Naive thymus-derived CD4-positive, alpha-beta T cell (primary cell): ENCODE measurements around the gene TMTC2. TPM values are rescaled to one million over a fixed set of nuclear protein-coding genes. Genes with fewer than 3 reads are reported as not detected.

Experiments
- ATAC-seq: fragments of 150-1000 bp; cut with Tn5 transposase; 2 replicates; pipeline ENCODE4 v1.10.0; 2021; ENCODE audit warnings: mild to moderate bottlenecking, moderate library complexity
- CTCF ChIA-PET: fragments of 350-600 bp; sonication (Branson Sonifier 250); formaldehyde crosslinking; loops from one replicate; lab custom pipeline; 2021; ENCODE audit warnings: antibody characterized with exemption; lab: Charles Lee
- POLR2A ChIA-PET: fragments of 350-600 bp; sonication (Branson Sonifier 250); formaldehyde crosslinking; loops from one replicate; lab custom pipeline; 2021; ENCODE audit warnings: antibody characterized with exemption, inconsistent platforms; lab: Charles Lee
- DNase-seq, 9 donors: peaks; one replicate each; pipeline versions ENCODE4 v3.0.0 to v3.0.0-alpha.2; 2020 to 2022; ENCODE audit warnings: mixed read lengths in 1 of 9
- H3K27ac ChIP-seq: one replicate; pipeline ENCODE4 v1.7.0; 2013; ENCODE audit warnings: mild to moderate bottlenecking, low read depth, low read length, moderate library complexity
- H3K27me3 ChIP-seq, 2 donors: one replicate each; pipeline ENCODE4 v1.7.0; 2013; ENCODE audit warnings: low read length in 2 of 2, mild to moderate bottlenecking in 2 of 2, moderate library complexity in 2 of 2; ENCODE audit not compliant: control insufficient read depth in 2 of 2, insufficient read depth in 2 of 2
- H3K36me3 ChIP-seq, 3 experiments: 1 replicate in 2 of 3; 2 replicates in 1 of 3; pipeline ENCODE4 v1.7.0; 2013; ENCODE audit warnings: low read length in 3 of 3, mild to moderate bottlenecking in 3 of 3, moderate library complexity in 1 of 3; ENCODE audit not compliant: insufficient read depth in 3 of 3, control insufficient read depth in 2 of 3
- H3K4me1 ChIP-seq, 2 donors: one replicate each; pipeline ENCODE4 v1.7.0; 2013; ENCODE audit warnings: low read length in 2 of 2, mild to moderate bottlenecking in 2 of 2, moderate library complexity in 1 of 2; ENCODE audit not compliant: control insufficient read depth in 2 of 2, insufficient read depth in 2 of 2
- H3K4me3 ChIP-seq: 2 replicates; pipeline ENCODE4 v1.7.0; 2013; ENCODE audit warnings: mild to moderate bottlenecking, low read length
- H3K9me3 ChIP-seq, 3 experiments: 1 replicate in 2 of 3; 2 replicates in 1 of 3; pipeline ENCODE4 v1.7.0; 2013; ENCODE audit warnings: low read length in 3 of 3; ENCODE audit not compliant: control insufficient read depth in 2 of 3
- H3K27ac Mint-ChIP-seq, 9 donors: one replicate each; pipeline ENCODE4 v1.8.0; 2020 to 2022; ENCODE audit warnings: mixed read lengths in 9 of 9, mild to moderate bottlenecking in 8 of 9, moderate library complexity in 5 of 9, inconsistent platforms in 2 of 9
- H3K27me3 Mint-ChIP-seq, 5 donors: one replicate each; pipeline ENCODE4 v1.8.0; 2021 to 2022; ENCODE audit warnings: mixed read lengths in 5 of 5, mild to moderate bottlenecking in 1 of 5
- H3K36me3 Mint-ChIP-seq, 5 donors: one replicate each; pipeline ENCODE4 v1.8.0; 2020 to 2022; ENCODE audit warnings: mixed read lengths in 5 of 5, mild to moderate bottlenecking in 3 of 5, inconsistent platforms in 1 of 5
- H3K4me1 Mint-ChIP-seq, 7 donors: one replicate each; pipeline ENCODE4 v1.8.0; 2020 to 2022; ENCODE audit warnings: mixed read lengths in 7 of 7, mild to moderate bottlenecking in 3 of 7, inconsistent platforms in 1 of 7
- H3K4me3 Mint-ChIP-seq, 10 donors: one replicate each; pipeline ENCODE4 v1.8.0; 2020 to 2022; ENCODE audit warnings: mild to moderate bottlenecking in 10 of 10, mixed read lengths in 10 of 10, moderate library complexity in 6 of 10, inconsistent platforms in 2 of 10
- H3K9me3 Mint-ChIP-seq, 11 donors: one replicate each; pipeline ENCODE4 v1.8.0; 2020 to 2022; ENCODE audit warnings: mixed read lengths in 11 of 11, mild to moderate bottlenecking in 4 of 11, inconsistent platforms in 1 of 11, moderate library complexity in 1 of 11
- intact Hi-C, 2 donors: fragments of 100-400 bp; cut with micrococcal nuclease; formaldehyde crosslinking; loops; one replicate each; pipeline ENCODE4 v1.15.1; 2023
- polyA plus RNA-seq, 2 donors: library from polyadenylated mRNA; unstranded; fragments of 300-500 nt; fragmentation: Illumina TruSeq; gene quantifications; one replicate each; pipeline ENCODE4 v1.2.3, GENCODE V29; 2021
- total RNA-seq, 6 experiments: library from RNA in 5 of 6; stranded (reverse) in 5 of 6; gene quantifications; 1 replicate in 5 of 6; 2 replicates in 1 of 6; pipeline ENCODE4 v1.2.3 and lab custom pipeline; 2021 to 2026

TMTC2 gene
- total RNA-seq (10 to 100 TPM in 1 of 5 experiments, 1 to 10 TPM in 4; 3.1 to 11.1 (median 4.7) TPM), polyA plus RNA-seq (not detected), total RNA-seq (lab: John Stamatoyannopoulos, UW) (5.1 reads per million, percentile 24 among the genes with 10 or more reads in this experiment)

- no peaks in the 10 kb centered on the region for H3K9me3 ChIP-seq
- Mint-ChIP-seq H3K4me1 (peaks cover 9 to 17% (median 12%) of the 10 kb centered on the region in 7 donors), H3K4me3 (peak within 1 kb of the TSS; percentile 90 to 99 (median 96)), H3K27me3 (peaks cover 0 to 18% (median 9%) of the 10 kb centered on the region in 5 donors), H3K9me3 (no peaks in the 10 kb centered on the region), H3K27ac (peak within 1 kb of the TSS; percentile 80 to 96 (median 94)), H3K36me3 (peaks cover 0 to 3% (median 0%) of the 10 kb centered on the region in 5 donors)
- H3K4me1 ChIP-seq, result no peaks in the 10 kb centered on the region
- peaks cover 0 to 5% (median 0%) of the 10 kb centered on the region in 3 experiments for H3K36me3 ChIP-seq
- intact Hi-C loops, result loop anchor here (1.0 to 10.0 kb wide), 8 partner anchors 311 to 1711 kb away; partner anchors contain the start of genes CCDC59 (in 2 of the 2) and METTL25 (in 2 of the 2)
- DNase-seq (peak; percentile 75 to 93 (median 83)), ATAC-seq (peak; percentile 93)
- peak within 1 kb of the TSS; percentile 85 for H3K4me3 ChIP-seq
- ChIA-PET CTCF (interaction anchor here (0.6 to 4.2 kb wide), 11 partner anchors 10 to 1792 kb away, joined by 3 to 18 read pairs (median 3); partner anchors contain the start of genes CCDC59 and METTL25), POLR2A (interaction anchor here (1.5 kb wide), 1 partner anchor 328 kb away, joined by 7 read pairs; the partner anchor contains the start of genes CCDC59 and METTL25)
- no peaks in the 10 kb centered on the region for H3K27me3 ChIP-seq
- H3K27ac ChIP-seq, result peak within 1 kb of the TSS; percentile 81
These were observed at the start of gene TMTC2 for GRCh38 chr12:82686168-82687020. Gene TMTC2, plus strand, starts transcription at chr12:82686906.

- Histone ChIP-seq H3K9me3 (no peaks in the 10 kb centered on the region), H3K4me1 (no peaks in the 10 kb centered on the region), H3K27ac (no peak overlapping the region), H3K4me3 (no peak overlapping the region), H3K36me3 (no peaks in the 10 kb centered on the region), H3K27me3 (no peaks in the 10 kb centered on the region)
- DNase-seq (no peak), ATAC-seq (no peak)
- CTCF ChIA-PET, result no interaction called here
- Mint-ChIP-seq H3K9me3 (peaks cover 0 to 3% (median 0%) of the 10 kb centered on the region in 11 donors), H3K36me3 (peaks cover 0 to 4% (median 0%) of the 10 kb centered on the region in 5 donors), H3K4me3 (no peak overlapping the region), H3K4me1 (no peaks in the 10 kb centered on the region), H3K27ac (no peak overlapping the region), H3K27me3 (peaks cover 0 to 5% (median 0%) of the 10 kb centered on the region in 5 donors)
- intact Hi-C loops, result no loop called here
- POLR2A ChIA-PET, result no interaction called here
These were observed 48.4 kb upstream of the TMTC2 start for GRCh38 chr12:82638324-82638723.

GRCh38 chr12:82644896-82645295 is 41.8 kb upstream of the TMTC2 start:
- Mint-ChIP-seq H3K27me3 (peaks cover 0 to 6% (median 3%) of the 10 kb centered on the region in 5 donors), H3K36me3 (no peaks in the 10 kb centered on the region), H3K9me3 (peaks cover 0 to 4% (median 0%) of the 10 kb centered on the region in 11 donors), H3K27ac (no peak overlapping the region), H3K4me3 (no peak overlapping the region), H3K4me1 (peaks cover 0 to 2% (median 0%) of the 10 kb centered on the region in 7 donors)
- H3K4me3 ChIP-seq, result no peak overlapping the region
- no peak overlapping the region for H3K27ac ChIP-seq
- no peaks in the 10 kb centered on the region for H3K4me1 ChIP-seq
- H3K36me3 ChIP-seq, result no peaks in the 10 kb centered on the region
- no peaks in the 10 kb centered on the region for H3K27me3 ChIP-seq
- ChIA-PET POLR2A (no interaction called here), CTCF (no interaction called here)
- H3K9me3 ChIP-seq, result no peaks in the 10 kb centered on the region
- DNase-seq, result no peak
- intact Hi-C loops, result no loop called here
- ATAC-seq, result no peak

- Histone ChIP-seq H3K36me3 (no peaks in the 10 kb centered on the region), H3K4me1 (no peaks in the 10 kb centered on the region), H3K27ac (no peak overlapping the region), H3K9me3 (no peaks in the 10 kb centered on the region), H3K27me3 (no peaks in the 10 kb centered on the region), H3K4me3 (no peak overlapping the region)
- POLR2A ChIA-PET, result no interaction called here
- no peak overlapping the region for H3K4me3 Mint-ChIP-seq
- intact Hi-C loops, result no loop called here
- no peaks in the 10 kb centered on the region for H3K36me3 Mint-ChIP-seq
- no peak overlapping the region for H3K27ac Mint-ChIP-seq
- H3K27me3 Mint-ChIP-seq, result peaks cover 0 to 6% (median 3%) of the 10 kb centered on the region in 5 donors
- ATAC-seq (no peak), DNase-seq (no peak)
- CTCF ChIA-PET, result no interaction called here
- H3K4me1 Mint-ChIP-seq, result peaks cover 0 to 4% (median 0%) of the 10 kb centered on the region in 7 donors
- H3K9me3 Mint-ChIP-seq, result peaks cover 0 to 4% (median 0%) of the 10 kb centered on the region in 11 donors
These were observed 41.3 kb upstream of the TMTC2 start for GRCh38 chr12:82645414-82645813.

- Histone ChIP-seq H3K36me3 (no peaks in the 10 kb centered on the region), H3K4me1 (no peaks in the 10 kb centered on the region), H3K27ac (no peak overlapping the region), H3K4me3 (no peak overlapping the region), H3K9me3 (no peaks in the 10 kb centered on the region), H3K27me3 (no peaks in the 10 kb centered on the region)
- ATAC-seq, result no peak
- no peak for DNase-seq
- Mint-ChIP-seq H3K36me3 (no peaks in the 10 kb centered on the region), H3K9me3 (peaks cover 0 to 4% (median 0%) of the 10 kb centered on the region in 11 donors), H3K27me3 (peaks cover 0 to 6% (median 3%) of the 10 kb centered on the region in 5 donors), H3K4me1 (peaks cover 0 to 15% (median 0%) of the 10 kb centered on the region in 7 donors), H3K27ac (no peak overlapping the region), H3K4me3 (no peak overlapping the region)
- intact Hi-C loops, result no loop called here
- POLR2A ChIA-PET, result no interaction called here
- CTCF ChIA-PET, result no interaction called here
These were observed 38.9 kb upstream of the TMTC2 start for GRCh38 chr12:82647853-82648252.

GRCh38 chr12:82648259-82648909 is 38.3 kb upstream of the TMTC2 start:
- CTCF ChIA-PET, result no interaction called here
- Histone ChIP-seq H3K27me3 (no peaks in the 10 kb centered on the region), H3K4me3 (no peak overlapping the region), H3K9me3 (no peaks in the 10 kb centered on the region), H3K4me1 (no peaks in the 10 kb centered on the region), H3K27ac (no peak overlapping the region), H3K36me3 (no peaks in the 10 kb centered on the region)
- ATAC-seq (no peak), DNase-seq (no peak)
- POLR2A ChIA-PET, result no interaction called here
- intact Hi-C loops, result no loop called here
- no peaks in the 10 kb centered on the region for H3K36me3 Mint-ChIP-seq
- peaks cover 0 to 15% (median 0%) of the 10 kb centered on the region in 7 donors for H3K4me1 Mint-ChIP-seq
- H3K27me3 Mint-ChIP-seq, result peaks cover 0 to 6% (median 3%) of the 10 kb centered on the region in 5 donors
- no peak overlapping the region for H3K27ac Mint-ChIP-seq
- no peak overlapping the region for H3K4me3 Mint-ChIP-seq
- peaks cover 0 to 3% (median 0%) of the 10 kb centered on the region in 11 donors for H3K9me3 Mint-ChIP-seq
